ENCODE measurements around the gene TARBP1.
A peak's percentile ranks its signal among the peaks of the same experiment; 100 is the strongest.

Gene TARBP1

GRCh38 chr1:234375672-234376071, 103.3 kb downstream of the TARBP1 start:
- no peak for DNase-seq

GRCh38 chr1:234373959-234374254, 105.1 kb downstream of the TARBP1 start:
- DNase-seq, result peak; percentile 64

DNA sequence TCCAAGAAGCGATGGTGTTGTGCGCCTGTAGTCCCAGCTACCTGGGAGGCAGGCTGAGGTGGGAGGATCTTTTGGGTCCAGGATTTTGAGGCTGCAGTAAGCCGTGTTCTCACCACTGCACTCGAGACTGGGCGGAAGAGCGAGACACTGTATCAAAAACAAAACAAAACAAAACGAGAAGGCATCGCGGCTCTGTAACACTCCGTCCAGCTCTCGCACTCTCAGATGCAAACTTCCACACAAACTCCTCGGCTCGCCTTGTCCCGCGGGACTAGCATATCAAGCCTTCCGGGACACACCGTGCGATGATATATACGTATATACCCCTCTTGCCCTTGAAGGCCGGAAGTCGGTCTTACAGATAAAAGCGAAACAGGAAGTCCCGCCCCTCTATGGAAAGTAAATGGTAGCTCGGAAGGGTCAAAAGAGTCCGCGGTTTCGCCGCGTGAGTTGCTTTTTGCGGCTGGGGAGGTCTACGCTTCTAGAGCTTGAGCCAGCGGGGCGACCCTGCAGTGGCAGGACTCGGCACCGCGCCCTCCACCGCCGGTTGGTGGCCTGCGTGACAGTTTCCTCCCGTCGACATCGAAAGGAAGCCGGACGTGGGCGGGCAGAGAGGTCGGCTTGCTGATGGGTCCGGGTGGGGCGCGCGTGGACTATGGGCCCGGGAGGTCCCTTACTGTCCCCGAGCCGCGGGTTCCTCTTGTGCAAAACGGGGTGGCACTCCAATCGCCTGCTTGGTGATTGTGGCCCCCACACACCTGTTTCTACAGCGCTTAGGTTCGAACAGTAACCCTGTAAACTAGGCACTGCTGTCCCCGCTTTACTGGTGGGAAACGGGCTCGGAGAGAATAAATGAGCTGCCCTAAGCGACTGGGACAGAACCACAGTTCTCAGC, 105.7 kb downstream of the TARBP1 start, which contains the start of gene COA6:
COA6 (plus strand) TSS at position 393 of the 895 bp plus-strand sequence; CDS start at position 404, 11 bp downstream.
- peak; percentile 98 for DNase-seq

- no peak for DNase-seq
These were observed 106.8 kb downstream of the TARBP1 start for GRCh38 chr1:234372011-234372757.

- no peak for DNase-seq
These were observed 107.6 kb downstream of the TARBP1 start for GRCh38 chr1:234371414-234371813.

DNA sequence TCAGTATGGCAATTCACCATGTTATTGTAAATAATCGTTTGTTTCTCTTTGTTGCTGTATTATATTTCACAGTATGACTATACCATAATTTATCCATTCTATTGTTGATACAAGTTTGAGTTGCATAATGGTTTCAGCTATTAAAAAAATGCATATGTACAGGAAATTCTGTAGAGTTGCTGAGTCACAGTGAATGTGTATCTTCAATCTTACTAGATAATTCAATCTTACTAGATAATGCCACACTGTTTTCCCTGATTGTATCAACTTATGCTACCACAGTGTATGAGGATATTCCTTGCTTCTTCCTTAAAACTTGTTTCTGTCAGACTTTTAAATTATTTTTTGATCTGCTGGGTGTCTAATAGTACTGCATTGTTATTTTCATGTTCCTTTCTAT, 109.2 kb downstream of the TARBP1 start:
- no peak for DNase-seq

DNA sequence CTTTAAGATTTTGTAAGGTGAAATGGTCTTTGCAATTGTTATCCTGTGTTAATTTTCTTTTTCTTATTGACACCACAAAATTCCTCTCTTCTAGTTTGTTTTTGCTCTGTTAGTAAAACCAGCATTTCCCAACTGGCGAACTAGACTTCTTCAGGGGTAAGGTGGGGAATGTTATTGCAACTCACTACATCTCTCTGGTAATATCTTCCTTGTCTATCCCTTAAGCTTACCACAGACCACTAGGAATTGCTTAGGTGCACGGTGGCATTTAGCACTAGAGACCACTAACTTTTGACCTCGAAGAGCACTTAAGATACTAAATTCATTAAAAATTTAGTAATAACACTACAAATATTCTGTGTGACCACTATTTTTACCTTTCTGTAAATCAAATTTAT, 109.9 kb downstream of the TARBP1 start:
- DNase-seq, result no peak

GRCh38 chr1:234368320-234369032, 110.5 kb downstream of the TARBP1 start:
- no peak for DNase-seq

DNA sequence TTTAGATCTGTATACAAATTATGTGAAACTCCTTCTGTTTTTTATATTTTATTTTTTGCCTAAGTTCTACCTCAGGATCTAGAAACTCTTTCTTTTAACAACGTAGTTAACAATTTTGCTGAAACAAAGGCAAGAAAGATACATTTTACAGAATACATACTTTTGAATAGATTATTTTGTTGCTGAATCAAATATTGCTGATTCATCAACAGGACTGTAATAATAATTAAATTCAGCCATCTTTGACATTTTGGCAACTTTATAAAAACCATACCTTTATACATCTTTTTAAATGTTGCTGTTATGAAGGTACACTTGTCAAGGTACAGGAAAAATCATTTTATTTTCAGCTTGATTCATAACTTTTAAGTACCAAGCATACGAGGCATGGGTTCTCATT, 116.4 kb downstream of the TARBP1 start:
- no peak for DNase-seq

- no peak for DNase-seq
These were observed 117.8 kb downstream of the TARBP1 start for GRCh38 chr1:234361102-234361603.

DNA sequence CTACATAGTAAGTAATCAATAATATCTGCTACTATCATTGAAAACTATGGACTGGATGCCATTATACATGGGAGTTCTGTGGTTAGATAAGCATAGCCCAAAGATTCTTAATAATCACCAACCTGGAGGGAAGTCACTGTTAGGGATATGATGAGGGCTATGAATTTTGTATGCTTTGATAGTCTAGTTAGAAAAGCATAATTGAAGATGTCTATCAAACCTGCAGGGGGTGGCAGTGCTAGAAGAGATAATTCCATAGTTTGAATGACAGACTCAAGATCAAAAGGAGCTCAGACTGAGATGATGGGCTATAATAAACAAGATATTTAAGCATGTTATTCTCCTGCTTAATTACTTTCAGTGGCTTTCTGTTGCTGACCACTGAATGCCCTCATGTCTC, 121.1 kb downstream of the TARBP1 start:
- peak; percentile 2 for DNase-seq

DNA sequence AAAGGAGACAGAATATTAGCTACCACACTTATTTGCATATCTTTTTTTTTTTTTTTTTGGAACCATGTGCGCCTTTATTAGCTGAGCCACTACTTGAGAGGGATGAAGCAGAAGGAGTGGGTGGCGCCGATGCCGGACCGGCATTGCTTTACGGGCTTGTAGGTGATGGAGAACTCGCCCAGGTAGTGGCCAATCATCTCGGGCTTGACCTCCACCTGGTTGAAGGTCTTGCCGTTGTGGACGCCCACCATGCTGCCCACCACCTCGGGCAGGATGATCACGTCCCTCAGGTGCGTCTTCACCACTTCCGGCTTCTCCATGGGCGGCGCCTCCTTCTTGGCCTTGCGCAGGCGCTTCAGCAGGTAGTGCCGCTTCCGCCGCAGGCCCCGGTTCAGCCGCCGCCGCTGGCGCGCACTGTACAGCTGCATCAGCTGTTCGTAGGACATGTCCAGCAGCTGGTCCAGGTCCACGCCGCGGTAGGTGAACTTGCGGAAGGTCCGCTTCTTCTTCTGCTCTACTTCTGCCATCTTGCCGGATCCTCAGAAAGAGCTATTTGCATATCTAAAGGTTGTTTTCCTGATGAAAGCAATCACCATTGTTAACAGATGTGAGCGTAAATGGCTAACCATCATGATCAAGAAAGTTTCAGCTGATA, 122.2 kb downstream of the TARBP1 start:
- DNase-seq, result peak; percentile 47

DNA sequence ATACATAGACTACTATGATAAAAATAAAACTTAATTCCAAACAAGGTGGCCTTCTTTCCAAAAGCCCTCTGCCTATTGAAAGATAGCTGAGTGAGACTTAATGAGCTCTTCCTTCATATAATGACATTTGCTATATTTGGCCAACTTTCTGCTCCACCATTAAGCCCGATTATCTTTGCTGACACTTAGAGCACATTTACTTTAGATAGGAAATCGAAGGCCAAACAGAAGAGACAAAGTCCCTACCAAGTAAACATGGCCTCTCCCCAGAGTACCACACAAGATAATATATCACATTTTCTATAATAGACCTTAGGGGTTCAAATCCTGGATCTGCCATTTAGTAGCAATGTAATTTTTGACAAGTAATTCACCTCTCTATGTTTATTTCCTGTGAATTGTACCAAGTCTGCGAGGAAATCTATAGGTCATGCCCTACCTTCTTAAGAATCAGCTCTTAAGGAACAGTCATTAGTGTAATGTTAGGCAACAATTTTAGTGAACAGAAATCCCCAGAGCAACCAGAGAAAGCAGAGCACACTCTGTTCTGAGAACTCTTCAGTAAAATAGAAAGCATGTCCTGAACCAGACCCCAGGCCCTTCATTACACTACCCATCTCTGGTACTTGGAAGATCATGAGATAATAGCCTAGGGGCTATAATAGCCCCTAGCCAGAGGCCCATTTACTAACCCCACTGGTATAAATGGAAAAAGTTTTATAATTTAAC, 123.0 kb downstream of the TARBP1 start:
- no peak for DNase-seq

GRCh38 chr1:234348964-234349363, 130.0 kb downstream of the TARBP1 start:
- no peak for DNase-seq

- DNase-seq, result no peak
These were observed 133.7 kb downstream of the TARBP1 start for GRCh38 chr1:234345237-234345636.

- DNase-seq, result peak; percentile 81
These were observed 136.2 kb downstream of the TARBP1 start for GRCh38 chr1:234342774-234343173.

Measured in NCI-H146 (cell line).